Activated T-helper 1 cell treated with anti-CD3 and anti-CD28 coated beads, Interleukin-12 subunit alpha, Interleukin-12 subunit beta, Interleukin-2, Interleukin-4 antibody, amounts not matched to agents 30 ng/mL and 10 ng/mL and 1 ng/mL, durations not matched to agents 14 hours and 24 hours and 36 hours (primary cell): ENCODE data around the gene CSTF2T. TPM values are rescaled to one million over a fixed set of nuclear protein-coding genes. Genes with fewer than 3 reads are reported as not detected.
"Not testable (repeated sequence)": the region's sequence is repeated elsewhere in the genome, so short reads cannot be mapped to it uniquely, and the experiment has no call there.

ENCODE experiments used
- DNase-seq: peaks from one replicate; pipeline ENCODE4 v3.0.0; 2021; ENCODE audit warnings: low spot score
- H3K27ac Mint-ChIP-seq: one replicate; pipeline ENCODE4 v1.8.0; 2021; ENCODE audit warnings: mild to moderate bottlenecking, mixed read lengths
- H3K27me3 Mint-ChIP-seq: one replicate; pipeline ENCODE4 v1.8.0; 2022; ENCODE audit warnings: mild to moderate bottlenecking, moderate library complexity, mixed read lengths; ENCODE audit not compliant: insufficient read depth
- H3K36me3 Mint-ChIP-seq: one replicate; pipeline ENCODE4 v1.8.0; 2021; ENCODE audit warnings: low read depth, mixed read lengths
- H3K4me1 Mint-ChIP-seq: one replicate; pipeline ENCODE4 v1.8.0; 2021; ENCODE audit warnings: low read depth, mixed read lengths
- H3K4me3 Mint-ChIP-seq: one replicate; pipeline ENCODE4 v1.8.0; 2021; ENCODE audit warnings: mild to moderate bottlenecking, moderate library complexity, mixed read lengths
- H3K9me3 Mint-ChIP-seq: one replicate; pipeline ENCODE4 v1.8.0; 2021; ENCODE audit warnings: mixed read lengths
- intact Hi-C: fragments of 100-400 bp; cut with micrococcal nuclease; formaldehyde crosslinking; loops from one replicate; pipeline ENCODE4 v1.15.1; 2024
- total RNA-seq: library from RNA; stranded (reverse); gene quantifications from 2 replicates; pipeline ENCODE4 v1.2.3, GENCODE V29; 2022

CSTF2T gene
- total RNA-seq, 1 donor from 2014 or later = 42.3 TPM

DNA sequence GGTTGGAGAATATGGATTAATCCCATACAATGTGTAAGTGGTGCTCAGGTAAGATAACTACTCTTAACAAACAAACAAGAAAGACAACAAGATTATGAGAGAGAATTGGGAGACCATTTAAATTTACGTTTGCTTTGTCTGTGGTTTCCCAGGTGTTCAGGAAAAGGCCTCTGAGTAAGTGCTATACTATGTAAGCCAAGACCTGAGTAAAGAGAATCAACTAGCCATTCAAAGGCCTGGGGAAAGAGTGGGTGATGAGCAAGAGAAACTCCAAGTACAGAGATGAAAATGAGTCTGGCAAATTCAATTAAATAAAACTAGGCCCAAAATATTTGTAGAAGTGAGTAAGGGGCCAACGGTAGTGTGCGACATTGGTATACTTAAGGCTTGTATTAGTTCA is 9.9 kb downstream of the CSTF2T start:
- Mint-ChIP-seq H3K27ac (no peak overlapping the region), H3K4me1 (peaks cover under 1% of the 10 kb centered on the region), H3K4me3 (no peak overlapping the region), H3K9me3 (peaks cover 3% of the 10 kb centered on the region), H3K36me3 (peaks cover 2% of the 10 kb centered on the region), H3K27me3 (no peaks in the 10 kb centered on the region)
- DNase-seq = no peak
- intact Hi-C loops = no loop called here

DNA sequence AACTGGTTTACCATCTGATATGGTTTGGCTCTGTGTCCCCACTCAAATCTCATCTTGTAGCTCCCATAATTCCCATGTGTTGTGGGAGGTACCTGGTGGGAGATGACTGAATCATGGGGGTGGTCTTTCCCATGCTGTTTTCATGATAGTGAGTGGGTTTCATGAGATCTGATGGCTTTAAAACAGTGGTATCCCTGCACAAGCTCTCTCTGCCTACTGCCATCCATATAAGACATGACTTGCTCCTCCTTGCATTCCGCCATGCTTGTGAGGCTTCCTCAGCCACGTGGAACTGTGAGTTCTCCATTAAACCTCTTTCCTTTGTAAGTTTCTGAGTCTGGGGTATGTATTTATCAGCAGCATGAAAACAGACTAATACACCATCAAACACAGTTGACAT is 10.6 kb downstream of the CSTF2T start:
- H3K27ac Mint-ChIP-seq, DNase-seq, H3K27me3 Mint-ChIP-seq, H3K4me1 Mint-ChIP-seq, H3K36me3 Mint-ChIP-seq, H3K9me3 Mint-ChIP-seq, intact Hi-C loops, H3K4me3 Mint-ChIP-seq: not testable (repeated sequence)

GRCh38 chr10:51687296-51687695 is 12.1 kb downstream of the CSTF2T start:
- intact Hi-C loops = no loop called here

DNA sequence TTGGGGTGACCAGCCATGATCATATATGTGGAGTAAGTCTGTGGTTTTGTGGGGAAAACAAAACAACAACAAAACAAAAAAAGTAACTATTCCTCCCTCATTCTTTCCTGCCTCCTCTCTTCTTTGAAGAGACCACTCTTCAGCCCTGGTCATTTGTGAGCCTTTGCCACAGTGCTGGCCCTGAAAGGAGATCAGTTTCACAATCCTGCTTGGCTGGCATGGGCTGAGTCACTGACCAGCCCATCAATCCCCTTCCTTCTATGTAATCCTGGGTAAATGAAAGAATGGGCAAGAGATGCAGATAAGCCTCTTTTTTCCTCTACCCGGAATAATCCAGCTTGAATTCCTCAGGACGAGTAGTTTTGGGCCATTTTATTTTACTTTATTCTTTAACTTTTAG is 13.6 kb downstream of the CSTF2T start:
- Mint-ChIP-seq H3K9me3 (peaks cover 3% of the 10 kb centered on the region), H3K27me3 (no peaks in the 10 kb centered on the region), H3K4me1 (no peaks in the 10 kb centered on the region), H3K36me3 (peaks cover 2% of the 10 kb centered on the region), H3K4me3 (no peak overlapping the region), H3K27ac (no peak overlapping the region)
- intact Hi-C loops = no loop called here
- DNase-seq = no peak

More at GRCh38 chr10:51687296-51687695, 12.1 kb downstream of the CSTF2T start:
- H3K4me3 Mint-ChIP-seq = no peak overlapping the region
- no peak overlapping the region for H3K27ac Mint-ChIP-seq
- peaks cover 2% of the 10 kb centered on the region for H3K36me3 Mint-ChIP-seq
- no peak for DNase-seq
- H3K27me3 Mint-ChIP-seq = no peaks in the 10 kb centered on the region
- peaks cover 3% of the 10 kb centered on the region for H3K9me3 Mint-ChIP-seq
- no peaks in the 10 kb centered on the region for H3K4me1 Mint-ChIP-seq

DNA sequence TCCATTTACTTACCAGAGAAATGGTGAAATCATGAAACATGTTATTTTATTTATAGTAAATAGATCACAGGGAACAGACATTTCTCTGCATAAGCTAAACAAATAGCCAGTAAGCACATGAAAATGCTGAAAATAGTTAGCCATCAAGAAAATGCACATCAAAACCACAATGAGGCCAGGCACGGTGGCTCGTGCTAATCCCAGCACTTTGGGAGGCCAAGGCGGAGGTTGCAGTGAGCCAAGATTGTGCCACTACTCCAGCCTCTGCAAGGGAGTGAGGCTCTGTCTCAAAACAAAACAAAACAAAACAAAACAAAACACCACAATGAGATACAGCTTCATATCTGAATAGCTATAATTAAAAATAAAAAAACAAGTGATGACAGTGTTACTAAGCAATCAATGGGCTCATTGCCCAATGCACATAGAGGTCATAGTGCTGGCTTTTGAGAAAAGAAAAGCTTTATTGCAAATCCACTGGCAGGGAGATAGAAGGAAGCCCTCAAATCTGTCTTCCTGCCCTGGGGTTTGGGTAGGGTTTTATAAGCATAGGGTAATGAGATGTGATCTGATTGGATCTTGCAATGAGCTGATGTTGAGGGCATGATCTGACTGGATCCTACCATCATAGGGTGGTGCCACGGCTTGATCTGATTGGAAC is 16.2 kb downstream of the CSTF2T start:
- peaks cover 2% of the 10 kb centered on the region for H3K36me3 Mint-ChIP-seq
- H3K9me3 Mint-ChIP-seq = no peaks in the 10 kb centered on the region
- intact Hi-C loops = no loop called here
- H3K4me3 Mint-ChIP-seq = no peak overlapping the region
- DNase-seq = no peak
- peaks cover 8% of the 10 kb centered on the region for H3K27me3 Mint-ChIP-seq
- no peaks in the 10 kb centered on the region for H3K4me1 Mint-ChIP-seq
- no peak overlapping the region for H3K27ac Mint-ChIP-seq

DNA sequence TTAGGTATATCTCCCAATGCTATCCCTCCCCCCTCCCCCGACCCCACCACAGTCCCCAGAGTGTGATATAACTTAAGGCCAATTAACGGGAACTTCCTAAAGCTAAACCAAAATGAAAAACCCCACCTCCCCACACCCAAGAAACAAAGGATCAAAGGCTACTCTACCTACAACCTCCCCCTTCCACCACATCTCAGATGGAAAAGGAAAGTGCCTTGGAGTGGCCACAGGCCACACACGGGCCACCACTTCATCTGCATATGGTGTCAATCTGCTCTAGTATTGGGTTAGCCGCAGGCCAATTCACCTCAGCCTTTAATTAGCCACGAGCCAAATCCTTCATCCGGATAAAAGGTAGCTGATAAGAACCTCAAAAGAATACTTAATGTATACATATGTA is 19.6 kb downstream of the CSTF2T start:
- no peak overlapping the region for H3K4me3 Mint-ChIP-seq
- DNase-seq = no peak
- H3K27ac Mint-ChIP-seq = no peak overlapping the region
- H3K4me1 Mint-ChIP-seq = no peaks in the 10 kb centered on the region
- H3K27me3 Mint-ChIP-seq = peaks cover 18% of the 10 kb centered on the region
- intact Hi-C loops = no loop called here
- H3K36me3 Mint-ChIP-seq = no peaks in the 10 kb centered on the region
- no peaks in the 10 kb centered on the region for H3K9me3 Mint-ChIP-seq

- no peaks in the 10 kb centered on the region for H3K4me1 Mint-ChIP-seq
- intact Hi-C loops = no loop called here
- DNase-seq = no peak
- no peaks in the 10 kb centered on the region for H3K9me3 Mint-ChIP-seq
- H3K27ac Mint-ChIP-seq = no peak overlapping the region
- H3K36me3 Mint-ChIP-seq = no peaks in the 10 kb centered on the region
- no peak overlapping the region for H3K4me3 Mint-ChIP-seq
- peaks cover 25% of the 10 kb centered on the region for H3K27me3 Mint-ChIP-seq
Observed at GRCh38 chr10:51675088-51675487, 24.3 kb downstream of the CSTF2T start.

DNA sequence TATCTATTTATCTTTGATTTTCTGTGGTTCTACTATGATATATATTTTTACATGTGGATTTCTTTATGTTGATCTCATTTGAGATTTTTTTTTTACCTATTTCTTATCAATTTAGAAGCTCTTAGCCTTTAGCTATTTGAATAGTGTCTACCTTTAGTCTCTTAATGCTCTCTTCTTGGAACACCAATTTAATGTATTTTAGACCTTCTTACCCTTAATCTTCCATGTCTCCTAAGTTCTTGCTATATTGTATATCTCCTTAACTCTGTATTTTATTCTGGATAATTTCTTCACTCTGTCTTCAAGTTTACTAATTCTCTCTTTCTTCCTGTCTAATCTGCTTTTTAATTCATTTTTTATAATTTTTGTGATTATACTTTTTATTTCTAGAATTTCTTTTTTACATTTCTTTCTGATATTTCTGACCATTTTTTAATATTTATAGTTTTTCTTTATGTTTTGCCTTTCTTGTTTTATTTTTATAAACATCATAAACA is 27.3 kb downstream of the CSTF2T start:
- Mint-ChIP-seq H3K27me3 (peaks cover 26% of the 10 kb centered on the region), H3K4me3 (no peak overlapping the region), H3K27ac (no peak overlapping the region), H3K36me3 (no peaks in the 10 kb centered on the region), H3K9me3 (no peaks in the 10 kb centered on the region), H3K4me1 (no peaks in the 10 kb centered on the region)
- intact Hi-C loops = no loop called here
- DNase-seq = no peak

GRCh38 chr10:51669041-51669440 is 30.4 kb downstream of the CSTF2T start:
- Mint-ChIP-seq H3K27ac (no peak overlapping the region), H3K36me3 (no peaks in the 10 kb centered on the region), H3K27me3 (peaks cover 26% of the 10 kb centered on the region), H3K4me3 (no peak overlapping the region), H3K4me1 (no peaks in the 10 kb centered on the region), H3K9me3 (no peaks in the 10 kb centered on the region)
- DNase-seq = no peak
- intact Hi-C loops = loop anchor here (10.0 kb wide), 1 partner anchor 286 kb away; no protein-coding TSS in a partner anchor

DNA sequence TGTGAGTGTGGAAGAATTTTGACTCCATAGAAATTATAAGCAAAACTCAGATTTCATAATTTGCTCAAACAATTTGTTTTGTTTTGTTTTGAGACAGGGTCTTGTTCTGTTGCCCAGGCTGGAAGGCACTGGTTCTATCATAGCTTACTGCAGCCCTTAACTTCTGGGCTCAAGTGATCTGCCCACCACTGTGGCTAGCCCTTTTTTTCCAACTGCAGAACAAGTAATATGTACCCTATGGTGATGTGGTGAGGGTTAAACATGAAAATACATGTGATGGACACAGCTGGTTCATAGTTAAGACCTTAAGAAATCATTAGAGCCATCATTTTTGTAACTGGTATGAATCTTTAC is 31.1 kb downstream of the CSTF2T start:
- Mint-ChIP-seq H3K4me1 (no peaks in the 10 kb centered on the region), H3K27ac (no peak overlapping the region), H3K36me3 (no peaks in the 10 kb centered on the region), H3K4me3 (no peak overlapping the region), H3K27me3 (peaks cover 24% of the 10 kb centered on the region), H3K9me3 (no peaks in the 10 kb centered on the region)
- no peak for DNase-seq
- intact Hi-C loops = loop anchor here (10.0 kb wide), 1 partner anchor 286 kb away; no protein-coding TSS in a partner anchor

GRCh38 chr10:51667678-51668335 is 31.6 kb downstream of the CSTF2T start:
- H3K9me3 Mint-ChIP-seq = no peaks in the 10 kb centered on the region
- H3K27ac Mint-ChIP-seq = no peak overlapping the region
- peaks cover 23% of the 10 kb centered on the region for H3K27me3 Mint-ChIP-seq
- H3K36me3 Mint-ChIP-seq = no peaks in the 10 kb centered on the region
- H3K4me1 Mint-ChIP-seq = no peaks in the 10 kb centered on the region
- no peak for DNase-seq
- no peak overlapping the region for H3K4me3 Mint-ChIP-seq
- intact Hi-C loops = loop anchor here (10.0 kb wide), 1 partner anchor 287 kb away; no protein-coding TSS in a partner anchor

- H3K4me1 Mint-ChIP-seq = no peaks in the 10 kb centered on the region
- no peak for DNase-seq
- H3K27me3 Mint-ChIP-seq = peaks cover 27% of the 10 kb centered on the region
- no peaks in the 10 kb centered on the region for H3K9me3 Mint-ChIP-seq
- H3K27ac Mint-ChIP-seq = no peak overlapping the region
- intact Hi-C loops = loop anchor here (10.0 kb wide), 1 partner anchor 288 kb away; no protein-coding TSS in a partner anchor
- no peak overlapping the region for H3K4me3 Mint-ChIP-seq
- H3K36me3 Mint-ChIP-seq = no peaks in the 10 kb centered on the region
Observed at GRCh38 chr10:51666456-51666855, 32.9 kb downstream of the CSTF2T start.

DNA sequence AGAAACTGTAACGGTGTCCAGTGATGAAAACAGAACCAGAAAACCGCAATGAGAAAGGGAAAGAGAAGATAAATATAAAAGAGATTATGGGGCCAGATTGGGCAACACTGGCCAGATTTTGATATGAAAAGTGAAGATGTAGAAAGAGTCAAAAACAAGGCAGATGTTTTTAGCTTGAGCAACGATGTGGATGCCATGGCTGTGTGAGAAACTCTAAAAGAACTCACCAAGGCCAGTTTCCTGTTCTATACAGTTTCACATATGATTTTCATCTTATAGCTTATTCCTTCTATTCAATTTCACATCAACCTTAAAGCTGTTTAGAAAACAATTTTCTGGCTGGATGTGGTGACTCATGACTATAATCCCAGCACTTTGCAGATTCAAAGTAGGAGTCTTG is 36.3 kb downstream of the CSTF2T start:
- DNase-seq = no peak
- Mint-ChIP-seq H3K4me3 (no peak overlapping the region), H3K36me3 (no peaks in the 10 kb centered on the region), H3K27ac (no peak overlapping the region), H3K4me1 (no peaks in the 10 kb centered on the region), H3K27me3 (peaks cover 23% of the 10 kb centered on the region), H3K9me3 (no peaks in the 10 kb centered on the region)
- intact Hi-C loops = loop anchor here (10.0 kb wide), 1 partner anchor 292 kb away; no protein-coding TSS in a partner anchor
